ENCODE data around the gene KRT1. TPM values are rescaled to one million over a fixed set of nuclear protein-coding genes. Genes with fewer than 3 reads are reported as not detected.

The KRT1 gene
- total RNA-seq, 1 donor from 2014 or later = not detected

GRCh38 chr12:52657250-52657902, 22.8 kb downstream of the KRT1 start:
- Mint-ChIP-seq H3K36me3 (ENCODE audit: low read depth) (no peaks in the 10 kb centered on the region), H3K9me3 (no peaks in the 10 kb centered on the region), H3K27me3 (ENCODE audit: low read depth) (peaks cover 49% of the 10 kb centered on the region), H3K4me1 (no peaks in the 10 kb centered on the region), H3K27ac (ENCODE audit: unreplicated experiment) (no peak overlapping the region), H3K4me3 (no peak overlapping the region)
- TF ChIP-seq CTCF (conservative IDR thresholded peaks at IDR 0.05) = no peak
- no peak for DNase-seq (ENCODE audit: low read depth, low spot score)

- Mint-ChIP-seq H3K9me3 (no peaks in the 10 kb centered on the region), H3K36me3 (ENCODE audit: low read depth) (no peaks in the 10 kb centered on the region), H3K4me1 (no peaks in the 10 kb centered on the region), H3K4me3 (no peak overlapping the region), H3K27me3 (ENCODE audit: low read depth) (peaks cover 51% of the 10 kb centered on the region), H3K27ac (ENCODE audit: unreplicated experiment) (no peak overlapping the region)
- TF ChIP-seq CTCF (conservative IDR thresholded peaks at IDR 0.05) = no peak
- no peak for DNase-seq (ENCODE audit: low read depth, low spot score)
Observed at GRCh38 chr12:52656616-52657015, 23.6 kb downstream of the KRT1 start.

- Mint-ChIP-seq H3K27ac (ENCODE audit: unreplicated experiment) (no peak overlapping the region), H3K27me3 (ENCODE audit: low read depth) (peaks cover 51% of the 10 kb centered on the region), H3K9me3 (no peaks in the 10 kb centered on the region), H3K4me3 (no peak overlapping the region), H3K36me3 (ENCODE audit: low read depth) (no peaks in the 10 kb centered on the region), H3K4me1 (no peaks in the 10 kb centered on the region)
- no peak for DNase-seq (ENCODE audit: low read depth, low spot score)
- TF ChIP-seq CTCF (conservative IDR thresholded peaks at IDR 0.05) = no peak
Observed at GRCh38 chr12:52655720-52656124, 24.5 kb downstream of the KRT1 start.

GRCh38 chr12:52655251-52655650, 25.0 kb downstream of the KRT1 start:
- H3K27ac Mint-ChIP-seq (ENCODE audit: unreplicated experiment) = no peak overlapping the region
- H3K36me3 Mint-ChIP-seq (ENCODE audit: low read depth) = no peaks in the 10 kb centered on the region
- H3K4me3 Mint-ChIP-seq = no peak overlapping the region
- DNase-seq (ENCODE audit: low read depth, low spot score) = no peak
- H3K4me1 Mint-ChIP-seq = no peaks in the 10 kb centered on the region
- H3K27me3 Mint-ChIP-seq (ENCODE audit: low read depth) = peaks cover 51% of the 10 kb centered on the region
- TF ChIP-seq CTCF (conservative IDR thresholded peaks at IDR 0.05) = no peak
- no peaks in the 10 kb centered on the region for H3K9me3 Mint-ChIP-seq

- Mint-ChIP-seq H3K27ac (ENCODE audit: unreplicated experiment) (no peak within 1 kb of the TSS), H3K4me3 (no peak within 1 kb of the TSS), H3K9me3 (no peaks in the 10 kb centered on the region), H3K36me3 (ENCODE audit: low read depth) (no peaks in the 10 kb centered on the region), H3K27me3 (ENCODE audit: low read depth) (peaks cover 34% of the 10 kb centered on the region), H3K4me1 (peaks cover 9% of the 10 kb centered on the region)
- no peak for DNase-seq (ENCODE audit: low read depth, low spot score)
- no peak for TF ChIP-seq CTCF (conservative IDR thresholded peaks at IDR 0.05)
Observed at GRCh38 chr12:52651726-52652261, 28.4 kb downstream of the KRT1 start, which contains the start of gene KRT2. Gene KRT2 (minus strand): TSS chr12:52652211. CDS start chr12:52652142, 69 bp downstream.
